H1 (cell line): ENCODE data around the gene DKK2. TPM values are rescaled to one million over a fixed set of nuclear protein-coding genes. Genes with fewer than 3 reads are reported as not detected.
A peak's percentile ranks its signal among the peaks of the same experiment; 100 is the strongest.

Experiments
- CTCF ChIA-PET: fragments of 300-600 bp; sonication (Branson Sonifier 250); formaldehyde crosslinking; loops from one replicate; lab custom pipeline; 2021; ENCODE audit not compliant: partially characterized antibody; lab: Charles Lee
- POLR2A ChIA-PET: fragments of 300-600 bp; sonication (Branson Sonifier 250); formaldehyde crosslinking; loops from one replicate; lab custom pipeline; 2021; ENCODE audit warnings: inconsistent platforms; ENCODE audit not compliant: partially characterized antibody; lab: Charles Lee
- DNase-seq, 2 experiments: peaks; one replicate each; pipeline versions ENCODE4 v3.0.0 to v3.0.0-alpha.2; 2010 to 2022; ENCODE audit warnings: low spot score in 2 of 2, low read depth in 1 of 2, mixed read lengths in 1 of 2
- FAIRE-seq: peaks from 2 replicates; lab custom pipeline; 2011; peaks lifted over from hg19 to GRCh38; lab: Jason Lieb, UNC
- H2AFZ ChIP-seq: 2 replicates; pipeline ENCODE4 v1.8.1; 2012; ENCODE audit warnings: low read length, inconsistent platforms
- H2AK5ac ChIP-seq: 2 replicates; pipeline ENCODE4 v1.6.1; 2013; ENCODE audit warnings: low read depth, low read length
- H2BK120ac ChIP-seq: replicated peaks from 2 replicates; pipeline ENCODE3; 2013; ENCODE audit warnings: low read depth, low read length, inconsistent platforms
- H2BK12ac ChIP-seq: 2 replicates; pipeline ENCODE4 v1.6.1; 2013; ENCODE audit warnings: low read depth, low read length
- H2BK15ac ChIP-seq: 2 replicates; pipeline ENCODE4 v1.6.1; 2013; ENCODE audit warnings: low read length
- H2BK20ac ChIP-seq: 2 replicates; pipeline ENCODE4 v1.6.1; 2013; ENCODE audit warnings: low read length
- H2BK5ac ChIP-seq: 2 replicates; pipeline ENCODE4 v1.6.1; 2013; ENCODE audit warnings: low read depth, low read length
- H3K14ac ChIP-seq: 2 replicates; pipeline ENCODE4 v1.6.1; 2013; ENCODE audit warnings: inconsistent platforms; ENCODE audit not compliant: insufficient read length
- H3K18ac ChIP-seq: 2 replicates; pipeline ENCODE4 v1.6.1; 2013; ENCODE audit warnings: low read length; ENCODE audit errors: extremely low read depth
- H3K23ac ChIP-seq: 2 replicates; pipeline ENCODE4 v1.6.1; 2013; ENCODE audit warnings: inconsistent platforms; ENCODE audit not compliant: insufficient read length
- H3K23me2 ChIP-seq: 2 replicates; pipeline ENCODE4 v1.6.1; 2013; ENCODE audit warnings: low read depth, low read length
- H3K27ac ChIP-seq: 2 replicates; pipeline ENCODE4 v1.6.1; 2011; ENCODE audit warnings: low read depth, low read length, inconsistent platforms
- H3K27me3 ChIP-seq, 4 experiments: replicated peaks in 1 of 4; 1 replicate in 1 of 4; 2 replicates in 3 of 4; pipeline versions ENCODE4 v1.6.1 to v1.8.1; 2011 to 2013; ENCODE audit warnings: low read length in 3 of 4, mild to moderate bottlenecking in 3 of 4, inconsistent platforms in 2 of 4, mixed read lengths in 2 of 4, moderate library complexity in 1 of 4; ENCODE audit not compliant: control insufficient read depth in 3 of 4, insufficient read depth in 3 of 4; ENCODE audit errors: extremely low read depth in 1 of 4
- H3K36me3 ChIP-seq, 4 experiments: 2 replicates each; pipeline versions ENCODE4 v1.6.1 to v1.8.1; 2011 to 2013; ENCODE audit warnings: mild to moderate bottlenecking in 4 of 4, low read length in 3 of 4, moderate library complexity in 2 of 4, control low read depth in 1 of 4, inconsistent platforms in 1 of 4; ENCODE audit not compliant: insufficient read depth in 4 of 4, control insufficient read depth in 2 of 4
- H3K4ac ChIP-seq: replicated peaks from 2 replicates; pipeline ENCODE3; 2013; ENCODE audit warnings: low read length, low read depth, mixed read lengths, inconsistent platforms; ENCODE audit not compliant: insufficient read length
- H3K4me1 ChIP-seq, 4 experiments: replicated peaks in 1 of 4; 1 replicate in 1 of 4; 2 replicates in 3 of 4; pipeline versions ENCODE4 v1.6.1 to v1.8.1; 2011 to 2013; ENCODE audit warnings: low read length in 3 of 4, inconsistent platforms in 2 of 4, mixed read lengths in 1 of 4; ENCODE audit not compliant: insufficient read depth in 4 of 4, control insufficient read depth in 3 of 4
- H3K4me2 ChIP-seq, 2 experiments: 2 replicates each; pipeline versions ENCODE4 v1.6.1 to v1.8.1; 2011 to 2013; ENCODE audit warnings: low read depth in 2 of 2, low read length in 2 of 2, control low read depth in 1 of 2, inconsistent platforms in 1 of 2, mild to moderate bottlenecking in 1 of 2; ENCODE audit not compliant: insufficient read depth in 1 of 2
- H3K4me3 ChIP-seq, 4 experiments: fragments of 200-600, 300-600 bp in 1 of 4; sonication (generic), shearing (Covaris generic), sonication (Bioruptor Twin) in 1 of 4; 2 replicates each; pipeline versions ENCODE4 v1.5.1 to v1.8.1; 2011 to 2016; ENCODE audit warnings: low read length in 4 of 4, low read depth in 3 of 4, control low read depth in 2 of 4, inconsistent platforms in 2 of 4, mild to moderate bottlenecking in 2 of 4, mixed read lengths in 1 of 4, moderate library complexity in 1 of 4; ENCODE audit not compliant: insufficient read depth in 2 of 4; ENCODE audit errors: extremely low read depth in 1 of 4
- H3K56ac ChIP-seq: replicated peaks from 2 replicates; pipeline ENCODE3; 2013; ENCODE audit warnings: low read depth, mild to moderate bottlenecking, mixed read lengths, low read length, inconsistent platforms; ENCODE audit not compliant: insufficient read length
- H3K79me1 ChIP-seq: 2 replicates; pipeline ENCODE4 v1.6.1; 2013; ENCODE audit warnings: low read depth, low read length, control low read depth
- H3K79me2 ChIP-seq, 2 experiments: 2 replicates each; pipeline versions ENCODE4 v1.6.1 to v1.8.1; 2012 to 2013; ENCODE audit warnings: low read length in 2 of 2, mild to moderate bottlenecking in 2 of 2, inconsistent platforms in 1 of 2; ENCODE audit not compliant: insufficient read depth in 2 of 2, control insufficient read depth in 1 of 2
- H3K9ac ChIP-seq, 4 experiments: replicated peaks in 1 of 4; 1 replicate in 1 of 4; 2 replicates in 3 of 4; pipeline versions ENCODE4 v1.6.1 to v1.8.1; 2011 to 2013; ENCODE audit warnings: low read depth in 3 of 4, low read length in 3 of 4, control low read depth in 2 of 4, mild to moderate bottlenecking in 2 of 4, moderate library complexity in 2 of 4, inconsistent platforms in 1 of 4; ENCODE audit errors: extremely low read depth in 1 of 4
- H3K9me3 ChIP-seq, 2 experiments: 2 replicates each; pipeline versions ENCODE4 v1.6.1 to v1.8.1; 2012 to 2013; ENCODE audit warnings: mild to moderate bottlenecking in 2 of 2, moderate library complexity in 2 of 2, control low read depth in 1 of 2, inconsistent platforms in 1 of 2, low read depth in 1 of 2, low read length in 1 of 2, mixed read lengths in 1 of 2; ENCODE audit not compliant: insufficient read depth in 2 of 2
- H4K20me1 ChIP-seq, 2 experiments: replicated peaks in 1 of 2; 2 replicates each; pipeline versions ENCODE3 to v1.8.1; 2011 to 2013; ENCODE audit warnings: inconsistent platforms in 2 of 2, low read length in 2 of 2, mild to moderate bottlenecking in 1 of 2; ENCODE audit not compliant: insufficient read depth in 2 of 2, control insufficient read depth in 1 of 2
- H4K5ac ChIP-seq: 2 replicates; pipeline ENCODE4 v1.6.1; 2013; ENCODE audit warnings: low read length, low read depth, mixed read lengths, inconsistent platforms; ENCODE audit not compliant: insufficient read length
- H4K8ac ChIP-seq: 2 replicates; pipeline ENCODE4 v1.8.0; 2013; ENCODE audit warnings: mild to moderate bottlenecking, moderate library complexity, low read length, inconsistent platforms; ENCODE audit not compliant: insufficient read depth; ENCODE audit errors: extremely low read depth
- H4K91ac ChIP-seq: replicated peaks from 2 replicates; pipeline ENCODE3; 2013; ENCODE audit warnings: low read length, mixed read lengths, inconsistent platforms; ENCODE audit not compliant: insufficient read length
- TBP ChIP-seq: IDR thresholded peaks from 2 replicates; pipeline ENCODE4 v1.6.1; 2011; ENCODE audit warnings: low read depth, low read length, improper control_type of control experiment
- polyA plus RNA-seq, 7 experiments: library from polyadenylated mRNA; depleted of rRNA in 3 of 7; stranded (reverse) in 5 of 7; unstranded in 2 of 7; fragments of >200 nt in 5 of 7; fragments of 200-250 nt in 2 of 7; gene quantifications; 1 replicate in 5 of 7; 2 replicates in 1 of 7; 4 replicates in 1 of 7; pipeline versions ENCODE4 v1.2.1 to v1.2.3, GENCODE V29; 2011 to 2013; ENCODE audit warnings: missing spikeins in 2 of 7, mixed read lengths in 2 of 7
- total RNA-seq: library from RNA; stranded (reverse); fragmentation: NEBNext Ultra II Directional; extraction: Animal tissue kit (Norgen Biotek cat#: 25700); gene quantifications from 2 replicates; pipeline ENCODE4 v1.2.1, GENCODE V29; 2021

Gene DKK2
- total and polyA plus RNA-seq, 2 of the 8 experiments (the other 6 are each of a cell fraction or from before 2014, with no cell fraction given), result 0.09 to 0.13 TPM

GRCh38 chr4:106981431-106981830 lies 54.7 kb downstream of the DKK2 start:
- Histone ChIP-seq H2BK120ac (no peak overlapping the region), H3K36me3 (no peaks in the 10 kb centered on the region), H3K79me1 (no peaks in the 10 kb centered on the region), H3K4ac (no peak overlapping the region), H3K9ac (no peak overlapping the region), H3K14ac (no peak overlapping the region), H4K5ac (peak overlapping the region; percentile 67), H3K79me2 (no peaks in the 10 kb centered on the region), H3K23ac (no peak overlapping the region), H2BK20ac (no peak overlapping the region), H3K9me3 (no peaks in the 10 kb centered on the region), H4K20me1 (no peaks in the 10 kb centered on the region), H3K4me2 (peak overlapping the region; percentile 7 to 55; a peak in 3 of 4 replicates), H4K8ac (no peak overlapping the region), H2BK12ac (no peak overlapping the region), H3K4me3 (peak overlapping the region in 1 of 4 experiments; percentile 44; a peak in 1 of 8 replicates), H3K4me1 (peaks cover 0 to 15% (median 7%) of the 10 kb centered on the region in 4 experiments; a peak in 4 of 7 replicates), H4K91ac (no peak overlapping the region), H2BK15ac (no peak overlapping the region), H3K27ac (no peak overlapping the region), H2AK5ac (no peak overlapping the region), H2AFZ (no peak overlapping the region), H3K27me3 (no peaks in the 10 kb centered on the region), H3K23me2 (no peaks in the 10 kb centered on the region; the same call in 1 of the 2 replicates), H3K18ac (no peak overlapping the region), H2BK5ac (no peak overlapping the region), H3K56ac (no peak overlapping the region)
- POLR2A ChIA-PET, result no interaction called here
- CTCF ChIA-PET, result interaction anchor here (0.6 kb wide), 1 partner anchor 461 kb away, joined by 3 read pairs; no protein-coding TSS in a partner anchor
- FAIRE-seq (peak; percentile 19), DNase-seq (peak in 1 of 2 experiments; percentile 5)
- no peak for TF ChIP-seq TBP
